GM18502 (cell line): ENCODE measurements around the gene MINDY2.
A peak's percentile ranks its signal among the peaks of the same experiment; 100 is the strongest.

Experiments
- ATAC-seq: cut with Tn5 transposase; IDR thresholded peaks from one replicate; pipeline ENCODE4 v1.9.1; 2021; ENCODE audit warnings: mild to moderate bottlenecking; ENCODE audit not compliant: unreplicated experiment, poor library complexity

MINDY2 gene

GRCh38 chr15:58770857-58771620 lies at the start of gene MINDY2:
Gene MINDY2, plus strand, starts transcription at chr15:58771302. Its CDS starts 94 bp downstream, at chr15:58771396.
- peak; percentile 95 for ATAC-seq

- ATAC-seq = peak; percentile 89
These were observed 46.6 kb upstream of the MINDY2 start for GRCh38 chr15:58724466-58724865.

- no peak for ATAC-seq
These were observed 44.2 kb upstream of the MINDY2 start for GRCh38 chr15:58726867-58727266.

- ATAC-seq = no peak
These were observed 39.2 kb upstream of the MINDY2 start for GRCh38 chr15:58731756-58732535.

- no peak for ATAC-seq
These were observed 38.3 kb upstream of the MINDY2 start for GRCh38 chr15:58732625-58733363.

- ATAC-seq = no peak
These were observed 36.2 kb upstream of the MINDY2 start for GRCh38 chr15:58734859-58735258.

GRCh38 chr15:58736018-58736643 lies 35.0 kb upstream of the MINDY2 start:
- ATAC-seq = no peak

GRCh38 chr15:58737298-58737697 lies 33.8 kb upstream of the MINDY2 start:
- no peak for ATAC-seq

- ATAC-seq = no peak
These were observed 32.9 kb upstream of the MINDY2 start for GRCh38 chr15:58738046-58738707.

GRCh38 chr15:58740436-58740835 lies 30.7 kb upstream of the MINDY2 start:
- ATAC-seq = no peak

GRCh38 chr15:58741032-58741431 lies 30.1 kb upstream of the MINDY2 start:
- ATAC-seq = no peak

GRCh38 chr15:58742022-58742813 lies 28.9 kb upstream of the MINDY2 start:
- ATAC-seq = no peak

- no peak for ATAC-seq
These were observed 28.1 kb upstream of the MINDY2 start for GRCh38 chr15:58742819-58743502.

- no peak for ATAC-seq
These were observed 24.9 kb upstream of the MINDY2 start for GRCh38 chr15:58746174-58746573.

GRCh38 chr15:58748040-58748851 lies 22.9 kb upstream of the MINDY2 start:
- peak; percentile 5 for ATAC-seq

- ATAC-seq = peak; percentile 35
These were observed 22.1 kb upstream of the MINDY2 start for GRCh38 chr15:58748852-58749531.
